ENCODE measurements around the gene TNFRSF19. TPM values are rescaled to one million over a fixed set of nuclear protein-coding genes. Genes with fewer than 3 reads are reported as not detected.

Gene TNFRSF19
- total RNA-seq, 1 donor from 2014 or later, result 31.3 TPM

DNA sequence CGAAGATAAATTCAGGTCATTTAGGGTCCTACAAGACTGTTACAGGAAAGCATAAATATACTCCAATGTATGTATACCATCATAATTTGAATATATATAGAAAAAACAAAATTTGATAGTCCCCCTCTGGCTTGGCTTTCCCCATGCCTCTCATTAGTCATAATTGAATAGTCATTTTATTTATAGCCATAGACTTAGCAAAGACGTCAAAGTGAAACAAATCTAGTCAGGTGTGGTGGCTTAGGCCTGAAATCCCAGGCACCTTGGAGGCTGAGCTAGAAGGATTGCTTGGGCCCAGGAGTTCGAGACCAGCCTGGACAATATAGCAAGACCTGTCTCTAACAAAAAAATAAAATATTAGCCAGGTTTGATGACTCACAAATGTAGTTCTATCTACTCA, 141.1 kb downstream of the TNFRSF19 start:
- H3K4me3 ChIP-seq (ENCODE audit: low read depth, low read length), result no peak overlapping the region
- TF ChIP-seq, protein P1, sequence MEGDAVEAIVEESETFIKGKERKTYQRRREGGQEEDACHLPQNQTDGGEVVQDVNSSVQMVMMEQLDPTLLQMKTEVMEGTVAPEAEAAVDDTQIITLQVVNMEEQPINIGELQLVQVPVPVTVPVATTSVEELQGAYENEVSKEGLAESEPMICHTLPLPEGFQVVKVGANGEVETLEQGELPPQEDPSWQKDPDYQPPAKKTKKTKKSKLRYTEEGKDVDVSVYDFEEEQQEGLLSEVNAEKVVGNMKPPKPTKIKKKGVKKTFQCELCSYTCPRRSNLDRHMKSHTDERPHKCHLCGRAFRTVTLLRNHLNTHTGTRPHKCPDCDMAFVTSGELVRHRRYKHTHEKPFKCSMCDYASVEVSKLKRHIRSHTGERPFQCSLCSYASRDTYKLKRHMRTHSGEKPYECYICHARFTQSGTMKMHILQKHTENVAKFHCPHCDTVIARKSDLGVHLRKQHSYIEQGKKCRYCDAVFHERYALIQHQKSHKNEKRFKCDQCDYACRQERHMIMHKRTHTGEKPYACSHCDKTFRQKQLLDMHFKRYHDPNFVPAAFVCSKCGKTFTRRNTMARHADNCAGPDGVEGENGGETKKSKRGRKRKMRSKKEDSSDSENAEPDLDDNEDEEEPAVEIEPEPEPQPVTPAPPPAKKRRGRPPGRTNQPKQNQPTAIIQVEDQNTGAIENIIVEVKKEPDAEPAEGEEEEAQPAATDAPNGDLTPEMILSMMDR (IDR thresholded peaks at IDR 0.05; ENCODE audit: insufficient read depth, low read length, poor library complexity, severe bottlenecking), result no peak
- DNase-seq (ENCODE audit: low read depth), result no peak
- no peaks in the 10 kb centered on the region for H3K27me3 ChIP-seq (ENCODE audit: control insufficient read depth, insufficient read depth, low read length)
- no peaks in the 10 kb centered on the region for H3K36me3 ChIP-seq (ENCODE audit: control insufficient read depth, insufficient read depth, low read length)

DNA sequence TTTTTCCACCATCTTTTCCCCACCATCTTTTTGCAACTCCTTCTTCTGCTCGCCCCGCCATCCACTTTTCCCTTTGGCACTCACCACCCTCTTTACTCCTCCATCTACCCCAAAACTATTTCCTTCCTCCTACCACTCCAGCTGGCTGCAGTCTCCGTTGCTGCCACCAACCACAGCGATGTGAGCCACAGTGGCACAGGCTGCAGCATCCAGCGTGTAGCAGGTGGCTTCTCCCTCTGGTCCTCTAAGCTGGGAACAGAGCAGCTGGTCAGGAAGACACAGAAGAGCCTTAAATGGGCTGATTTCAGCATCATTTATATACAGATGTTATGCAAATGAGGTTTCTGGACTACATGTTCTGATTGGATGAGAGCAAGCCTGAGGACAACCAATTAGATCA, 144.5 kb downstream of the TNFRSF19 start:
- TF ChIP-seq, protein P1 (IDR thresholded peaks at IDR 0.05; ENCODE audit: insufficient read depth, low read length, poor library complexity, severe bottlenecking), result no peak
- no peak for DNase-seq (ENCODE audit: low read depth)
- Histone ChIP-seq H3K4me3 (ENCODE audit: low read depth, low read length) (no peak overlapping the region), H3K36me3 (ENCODE audit: control insufficient read depth, insufficient read depth, low read length) (no peaks in the 10 kb centered on the region), H3K27me3 (ENCODE audit: control insufficient read depth, insufficient read depth, low read length) (no peaks in the 10 kb centered on the region)

DNA sequence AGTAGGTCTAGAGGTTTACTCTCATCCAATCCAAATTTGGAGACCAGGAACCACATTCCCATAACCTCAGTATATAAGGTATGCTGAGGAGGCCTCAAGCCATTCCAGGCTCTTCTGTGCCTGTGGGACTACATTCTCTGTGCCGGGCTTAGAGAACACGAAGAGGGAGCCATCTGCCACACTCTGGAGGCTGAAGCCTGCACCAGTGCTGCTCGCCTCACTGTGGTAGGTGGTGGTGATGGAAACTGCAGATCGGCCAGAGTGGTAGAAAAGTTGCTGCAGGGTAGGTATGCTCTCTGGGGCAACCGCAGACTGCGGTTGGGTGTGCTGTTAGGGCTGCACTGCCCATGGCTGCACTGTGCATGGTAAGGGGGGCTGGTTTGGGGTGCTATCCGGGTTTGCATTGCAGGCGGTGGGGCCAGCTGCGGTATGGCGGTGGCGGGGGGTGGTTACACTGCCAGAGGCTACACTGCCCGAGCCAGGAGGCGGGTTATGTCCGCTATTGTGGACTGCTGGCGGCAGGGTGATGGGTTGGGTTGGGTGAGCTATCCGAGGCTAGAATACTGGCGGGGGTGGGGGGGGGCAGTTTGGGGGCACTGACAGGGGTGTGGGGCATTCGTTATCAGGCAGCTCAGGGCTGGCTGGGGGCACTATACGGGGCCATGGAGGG, 145.0 kb downstream of the TNFRSF19 start:
- no peaks in the 10 kb centered on the region for H3K27me3 ChIP-seq (ENCODE audit: control insufficient read depth, insufficient read depth, low read length)
- no peaks in the 10 kb centered on the region for H3K36me3 ChIP-seq (ENCODE audit: control insufficient read depth, insufficient read depth, low read length)
- no peak for DNase-seq (ENCODE audit: low read depth)
- H3K4me3 ChIP-seq (ENCODE audit: low read depth, low read length), result no peak overlapping the region
- TF ChIP-seq, protein P1 (IDR thresholded peaks at IDR 0.05; ENCODE audit: insufficient read depth, low read length, poor library complexity, severe bottlenecking), result no peak

DNA sequence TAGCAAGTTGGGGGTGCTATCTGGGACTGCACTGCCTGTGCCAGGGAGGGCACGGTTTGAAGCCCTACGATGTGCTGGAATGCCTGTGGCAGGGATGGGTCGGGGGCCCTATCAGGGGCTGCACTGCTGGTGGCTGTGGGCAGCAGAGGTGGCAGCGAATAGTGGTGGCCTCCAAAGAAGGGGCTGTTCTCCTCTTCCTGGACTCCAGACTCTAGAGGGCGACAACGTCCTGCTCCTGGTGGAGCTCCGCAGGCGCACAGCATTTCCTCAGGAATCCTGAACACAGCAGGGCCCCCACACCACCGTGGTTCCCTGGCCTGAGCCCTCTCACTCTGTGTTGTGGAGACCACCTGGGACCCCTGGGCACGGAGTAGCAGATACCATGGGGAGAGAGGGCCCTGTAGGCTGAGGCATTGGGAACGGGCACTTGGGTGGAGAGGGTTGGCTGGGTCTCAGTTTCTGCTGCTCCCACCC, 145.6 kb downstream of the TNFRSF19 start:
- H3K4me3 ChIP-seq (ENCODE audit: low read depth, low read length), result no peak overlapping the region

DNA sequence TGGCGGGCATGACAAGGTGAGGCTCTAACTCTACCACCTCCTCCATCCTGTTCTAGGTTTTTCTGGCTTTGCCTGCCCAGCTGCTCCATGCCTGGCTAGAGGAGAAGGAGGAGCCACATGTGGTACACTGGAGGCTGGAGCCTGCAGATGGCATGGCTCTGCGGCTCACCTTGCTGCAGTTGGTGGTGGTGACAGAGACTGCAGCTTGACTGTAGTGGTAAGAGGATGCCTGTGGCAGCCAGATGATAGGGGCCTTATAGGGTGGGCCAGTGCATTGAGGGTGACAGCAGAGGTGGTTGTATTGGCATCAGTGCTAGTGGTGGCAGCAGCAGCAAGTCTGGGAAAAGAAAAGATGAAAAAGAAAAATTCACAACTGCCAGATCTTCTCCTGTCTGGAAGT, 146.2 kb downstream of the TNFRSF19 start:
- Histone ChIP-seq H3K27me3 (ENCODE audit: control insufficient read depth, insufficient read depth, low read length) (no peaks in the 10 kb centered on the region), H3K36me3 (ENCODE audit: control insufficient read depth, insufficient read depth, low read length) (no peaks in the 10 kb centered on the region), H3K4me3 (ENCODE audit: low read depth, low read length) (no peak overlapping the region)
- TF ChIP-seq, protein P1 (IDR thresholded peaks at IDR 0.05; ENCODE audit: insufficient read depth, low read length, poor library complexity, severe bottlenecking), result no peak
- DNase-seq (ENCODE audit: low read depth), result no peak

More for the DNA sequence above, 145.6 kb downstream of the TNFRSF19 start:
- TF ChIP-seq, protein P1 (IDR thresholded peaks at IDR 0.05; ENCODE audit: insufficient read depth, low read length, poor library complexity, severe bottlenecking), result peak; percentile 17
- no peak for DNase-seq (ENCODE audit: low read depth)
- Histone ChIP-seq H3K36me3 (ENCODE audit: control insufficient read depth, insufficient read depth, low read length) (no peaks in the 10 kb centered on the region), H3K27me3 (ENCODE audit: control insufficient read depth, insufficient read depth, low read length) (no peaks in the 10 kb centered on the region)

DNA sequence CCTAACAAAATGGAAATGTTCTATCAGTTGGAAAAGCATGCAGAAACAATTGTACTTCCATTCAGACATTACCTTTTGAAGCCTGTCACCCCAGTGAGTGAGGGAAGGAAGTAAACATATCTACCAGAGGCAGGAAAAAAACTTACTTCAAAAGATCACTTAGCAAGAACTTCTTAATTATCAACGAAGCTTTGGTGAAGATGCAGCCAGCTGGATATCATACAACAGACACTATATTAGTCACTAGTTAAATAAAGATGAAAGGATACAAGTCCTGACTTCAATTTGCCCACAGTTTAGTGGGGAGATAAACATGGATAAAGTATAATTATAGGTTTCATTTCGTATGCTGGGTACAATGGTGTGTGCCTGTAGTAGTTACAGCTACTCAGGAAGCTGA, 148.8 kb downstream of the TNFRSF19 start:
- Histone ChIP-seq H3K4me3 (ENCODE audit: low read depth, low read length) (no peak overlapping the region), H3K27me3 (ENCODE audit: control insufficient read depth, insufficient read depth, low read length) (no peaks in the 10 kb centered on the region), H3K36me3 (ENCODE audit: control insufficient read depth, insufficient read depth, low read length) (no peaks in the 10 kb centered on the region)
- TF ChIP-seq, protein P1 (IDR thresholded peaks at IDR 0.05; ENCODE audit: insufficient read depth, low read length, poor library complexity, severe bottlenecking), result no peak
- DNase-seq (ENCODE audit: low read depth), result no peak

Data from kidney epithelial cell (primary cell).